ENCODE measurements around the gene KRTAP19-1.

- no peak for TF ChIP-seq CTCF (IDR thresholded peaks at IDR 0.05)
- TF ChIP-seq EP300 (IDR thresholded peaks at IDR 0.05), result no peak
Measured at GRCh38 chr21:30439975-30440374, 40.2 kb downstream of the KRTAP19-1 start, which contains the start of gene KRTAP15-1.

Data from stomach (tissue), 4 donors.